B cell (primary cell): ENCODE data around the gene MOGAT3. TPM values are rescaled to one million over a fixed set of nuclear protein-coding genes. Genes with fewer than 3 reads are reported as not detected.

Experiments used
- ATAC-seq: fragments of 200-7000 bp; cut with Tn5 transposase; one replicate; pipeline ENCODE4 v1.10.0; 2021; ENCODE audit warnings: low read depth, mild to moderate bottlenecking, moderate number of reproducible peaks, moderate library complexity
- CTCF ChIA-PET: fragments of 350-600 bp; sonication (Branson Sonifier 250); formaldehyde crosslinking; loops from one replicate; lab custom pipeline; 2021; ENCODE audit warnings: antibody characterized with exemption, inconsistent platforms; lab: Charles Lee
- POLR2A ChIA-PET: fragments of 350-600 bp; sonication (Branson Sonifier 250); formaldehyde crosslinking; loops from one replicate; lab custom pipeline; 2021; ENCODE audit warnings: antibody characterized with exemption; lab: Charles Lee
- DNase-seq: peaks from one replicate; pipeline ENCODE4 v3.0.0; 2013
- H2AFZ ChIP-seq: 2 replicates; pipeline ENCODE4 v1.6.1; 2012; ENCODE audit warnings: mild to moderate bottlenecking, low read depth, low read length; ENCODE audit not compliant: insufficient read depth, poor library complexity, severe bottlenecking
- H3K27ac ChIP-seq, 2 donors: 1 replicate in 1 of 2; 2 replicates in 1 of 2; pipeline ENCODE4 v1.5.1; 2012 to 2013; ENCODE audit warnings: low read length in 2 of 2, mild to moderate bottlenecking in 2 of 2, moderate library complexity in 1 of 2
- H3K27me3 ChIP-seq, 4 experiments: fragments of 200-600 bp in 1 of 4; sonication (generic) in 1 of 4; replicated peaks in 1 of 4; 1 replicate in 2 of 4; 2 replicates in 2 of 4; pipeline versions ENCODE4 v1.6.1 to v1.7.0; 2013 to 2016; ENCODE audit warnings: low read length in 3 of 4, mild to moderate bottlenecking in 2 of 4, mixed read lengths in 1 of 4, moderate library complexity in 1 of 4; ENCODE audit not compliant: insufficient read depth in 4 of 4, control insufficient read depth in 3 of 4; ENCODE audit errors: control extremely low read depth in 1 of 4
- H3K36me3 ChIP-seq, 2 experiments: replicated peaks in 1 of 2; 1 replicate in 1 of 2; 2 replicates in 1 of 2; pipeline versions ENCODE4 v1.6.1 to v1.7.1; 2013; ENCODE audit warnings: low read length in 1 of 2; ENCODE audit not compliant: insufficient read depth in 2 of 2, control insufficient read depth in 1 of 2; ENCODE audit errors: control extremely low read depth in 1 of 2, extremely low read depth in 1 of 2
- H3K4me1 ChIP-seq, 2 donors: fragments of 200-600 bp in 1 of 2; sonication (generic) in 1 of 2; 1 replicate in 1 of 2; 2 replicates in 1 of 2; pipeline versions ENCODE4 v1.5.1 to v1.6.1; 2013 to 2017; ENCODE audit warnings: low read length in 2 of 2; ENCODE audit not compliant: control insufficient read depth in 2 of 2, insufficient read depth in 2 of 2
- H3K4me2 ChIP-seq: replicated peaks from 2 replicates; pipeline ENCODE3; 2012; ENCODE audit warnings: mild to moderate bottlenecking, low read depth, low read length; ENCODE audit not compliant: poor library complexity, severe bottlenecking
- H3K4me3 ChIP-seq, 5 experiments: fragments of 200-600 bp in 1 of 5; sonication (generic) in 1 of 5; 1 replicate in 3 of 5; 2 replicates in 2 of 5; pipeline versions ENCODE4 v1.5.1 to v1.7.0; 2011 to 2016; ENCODE audit warnings: low read length in 4 of 5, mild to moderate bottlenecking in 4 of 5, low read depth in 2 of 5, control low read depth in 1 of 5, moderate library complexity in 1 of 5; ENCODE audit not compliant: insufficient read depth in 1 of 5; ENCODE audit errors: control extremely low read depth in 1 of 5, extremely low read depth in 1 of 5
- H3K79me2 ChIP-seq: fragments of 200-600 bp; sonication (generic); one replicate; pipeline ENCODE4 v1.6.0; 2016; ENCODE audit warnings: low read length; ENCODE audit not compliant: control insufficient read depth, insufficient read depth
- H3K9ac ChIP-seq: fragments of 200-600 bp; sonication (generic); 2 replicates; pipeline ENCODE4 v1.6.1; 2017; ENCODE audit warnings: mild to moderate bottlenecking, low read length, moderate library complexity
- H3K9me3 ChIP-seq, 3 donors: one replicate each; pipeline versions ENCODE4 v1.6.1 to v1.7.1; 2013; ENCODE audit warnings: low read length in 2 of 3; ENCODE audit not compliant: control insufficient read depth in 2 of 3, insufficient read depth in 1 of 3; ENCODE audit errors: control extremely low read depth in 1 of 3
- H4K20me1 ChIP-seq: 2 replicates; pipeline ENCODE4 v1.6.0; 2012; ENCODE audit warnings: mild to moderate bottlenecking, low read length; ENCODE audit not compliant: insufficient read depth, control insufficient read depth, poor library complexity, severe bottlenecking
- H3K27ac Mint-ChIP-seq: one replicate; pipeline ENCODE4 v1.8.0; 2021; ENCODE audit warnings: mixed read lengths
- H3K27me3 Mint-ChIP-seq: one replicate; pipeline ENCODE4 v1.8.0; 2021; ENCODE audit warnings: mixed read lengths
- H3K4me1 Mint-ChIP-seq: one replicate; pipeline ENCODE4 v1.8.0; 2021; ENCODE audit warnings: mixed read lengths
- H3K4me3 Mint-ChIP-seq: one replicate; pipeline ENCODE4 v1.8.0; 2021; ENCODE audit warnings: mixed read lengths
- H3K9me3 Mint-ChIP-seq: one replicate; pipeline ENCODE4 v1.8.0; 2022; ENCODE audit warnings: mixed read lengths; ENCODE audit not compliant: insufficient read depth
- CTCF ChIP-seq: fragments of 200-600 bp; IDR thresholded peaks from one replicate; pipeline ENCODE4 v1.8.0; 2022; ENCODE audit warnings: antibody characterized with exemption, mild to moderate bottlenecking
- EZH2 ChIP-seq: IDR thresholded peaks from 2 replicates; pipeline ENCODE4 v1.6.1; 2012; ENCODE audit warnings: borderline replicate concordance, low read depth, mild to moderate bottlenecking, moderate library complexity, low read length; ENCODE audit not compliant: insufficient read depth, poor library complexity, severe bottlenecking
- WGBS: methylation state at CpG from one replicate; pipeline ENCODE4 v1.1.5; 2013; ENCODE audit warnings: missing lambda C conversion rate; ENCODE audit not compliant: insufficient coverage; 5-methylcytosine and 5-hydroxymethylcytosine counted together
- intact Hi-C: fragments of 100-400 bp; cut with micrococcal nuclease; formaldehyde crosslinking; loops from one replicate; pipeline ENCODE4 v1.10.0; 2022
- polyA plus RNA-seq: library from polyadenylated mRNA; depleted of rRNA; stranded (reverse); fragments of >200 nt; gene quantifications from 2 replicates; pipeline ENCODE4 v1.2.3, GENCODE V29; 2012
- total RNA-seq, 2 donors: library from RNA; stranded (reverse); fragments of 120-200 nt in 1 of 2; gene quantifications; 1 replicate in 1 of 2; 2 replicates in 1 of 2; pipeline versions ENCODE4 v1.2.3 to v1.2.4, GENCODE V29; 2013 to 2022

MOGAT3 gene
- total and polyA plus RNA-seq, 2 donors (not counting 1 experiment from before 2014, with no cell fraction given), result not detected

- Histone ChIP-seq H3K4me2 (peak overlapping the region; percentile 99), H3K79me2 (no peaks in the 10 kb centered on the region), H3K9ac (no peak overlapping the region), H2AFZ (no peak overlapping the region), H3K27ac (no peak overlapping the region), H3K4me1 (peaks cover 65 to 77% of the 10 kb centered on the region in 2 donors), H4K20me1 (peaks cover 26% of the 10 kb centered on the region), H3K27me3 (peaks cover 0 to 92% (median 66%) of the 10 kb centered on the region in 4 experiments), H3K4me3 (no peak overlapping the region), H3K9me3 (peaks cover 0 to 44% (median 3%) of the 10 kb centered on the region in 3 donors), H3K36me3 (no peaks in the 10 kb centered on the region)
- POLR2A ChIA-PET, result no interaction called here
- H3K27ac Mint-ChIP-seq, result no peak overlapping the region
- no peak for DNase-seq
- H3K4me3 Mint-ChIP-seq, result no peak overlapping the region
- no peaks in the 10 kb centered on the region for H3K9me3 Mint-ChIP-seq
- peaks cover 64% of the 10 kb centered on the region for H3K27me3 Mint-ChIP-seq
- TF ChIP-seq EZH2 (no peak), CTCF (no peak)
- intact Hi-C loops, result no loop called here
- H3K4me1 Mint-ChIP-seq, result peaks cover 54% of the 10 kb centered on the region
- CTCF ChIA-PET, result no interaction called here
- no peak for ATAC-seq
- WGBS, result 4% methylated on average over 3 of the region's 11 CpGs
These were observed 34.3 kb downstream of the MOGAT3 start for GRCh38 chr7:101166648-101166908.

GRCh38 chr7:101165958-101166647, 34.7 kb downstream of the MOGAT3 start:
- ATAC-seq, result no peak

More at GRCh38 chr7:101165958-101166647, 34.7 kb downstream of the MOGAT3 start:
- Histone ChIP-seq H3K36me3 (no peaks in the 10 kb centered on the region), H3K4me3 (peak overlapping the region in 3 of 5 experiments; percentile 0 to 58 (median 17)), H3K4me1 (peaks cover 62 to 73% of the 10 kb centered on the region in 2 donors), H4K20me1 (peaks cover 26% of the 10 kb centered on the region), H3K27ac (no peak overlapping the region), H3K79me2 (no peaks in the 10 kb centered on the region), H3K27me3 (peaks cover 0 to 87% (median 62%) of the 10 kb centered on the region in 4 experiments), H3K4me2 (peak overlapping the region; percentile 99), H3K9me3 (peaks cover 0 to 41% (median 3%) of the 10 kb centered on the region in 3 donors), H2AFZ (no peak overlapping the region), H3K9ac (peak overlapping the region; percentile 41)
- 3% methylated on average over 24 of the region's 38 CpGs for WGBS
- no peak for DNase-seq
- Mint-ChIP-seq H3K9me3 (no peaks in the 10 kb centered on the region), H3K27me3 (peaks cover 59% of the 10 kb centered on the region), H3K27ac (peak overlapping the region; percentile 81), H3K4me3 (peak overlapping the region; percentile 82), H3K4me1 (peaks cover 49% of the 10 kb centered on the region)
- TF ChIP-seq EZH2, result no peak
- no peak for TF ChIP-seq CTCF
- POLR2A ChIA-PET, result interaction anchor here (0.6 to 1.1 kb wide), 3 partner anchors 52 to 81 kb away, joined by 3 read pairs; partner anchors contain the start of genes FIS1, TRIM56 and ZNHIT1
- intact Hi-C loops, result loop anchor here (1.0 kb wide), 2 partner anchors 12 to 78 kb away; partner anchors contain the start of gene AP1S1
- CTCF ChIA-PET, result interaction anchor here (0.8 to 1.8 kb wide), 3 partner anchors 8 to 271 kb away, joined by 3 to 11 read pairs (median 3); no protein-coding TSS in a partner anchor
